ENCODE measurements around the gene LCNL1. TPM values are rescaled to one million over a fixed set of nuclear protein-coding genes. Genes with fewer than 3 reads are reported as not detected.

LCNL1 gene
- total and polyA plus RNA-seq, 2 of the 13 experiments (the other 11 are each of a cell fraction or from before 2014, with no cell fraction given), result not detected

- TF ChIP-seq MLLT10 (CRISPR knock-in tag; IDR thresholded peaks at IDR 0.05) (no peak), ZNF740 (CRISPR knock-in tag; IDR thresholded peaks at IDR 0.05) (no peak), ZBTB38 (CRISPR knock-in tag; IDR thresholded peaks at IDR 0.05) (no peak), MXD3 (CRISPR knock-in tag; IDR thresholded peaks at IDR 0.05) (no peak; the same call in 1 of the 2 replicates), ELF3 (CRISPR knock-in tag; IDR thresholded peaks at IDR 0.05) (peak; percentile 19; the same call in 1 of the 2 replicates), ZBTB21 (CRISPR knock-in tag; IDR thresholded peaks at IDR 0.05) (no peak), NR2F2 (IDR thresholded peaks at IDR 0.05; ENCODE audit: borderline replicate concordance, low read depth) (no peak), PRDM10 (CRISPR knock-in tag; IDR thresholded peaks at IDR 0.05; ENCODE audit: low read depth) (no peak), ZNF460 (CRISPR knock-in tag; IDR thresholded peaks at IDR 0.05; ENCODE audit: borderline replicate concordance) (no peak), ZNF781 (CRISPR knock-in tag; IDR thresholded peaks at IDR 0.05; ENCODE audit: borderline replicate concordance, not compliant biosample characterization) (no peak), PRDM4 (CRISPR knock-in tag; IDR thresholded peaks at IDR 0.05; ENCODE audit: borderline replicate concordance) (no peak), IRX3 (CRISPR knock-in tag; IDR thresholded peaks at IDR 0.05; ENCODE audit: borderline replicate concordance, low read depth) (no peak), GZF1 (CRISPR knock-in tag; IDR thresholded peaks at IDR 0.05) (no peak), TRIM24 (CRISPR knock-in tag; IDR thresholded peaks at IDR 0.05) (no peak), RXRB (CRISPR knock-in tag; IDR thresholded peaks at IDR 0.05; ENCODE audit: borderline replicate concordance) (no peak), SMAD9 (CRISPR knock-in tag; IDR thresholded peaks at IDR 0.05) (no peak), ZNF777 (CRISPR knock-in tag; IDR thresholded peaks at IDR 0.05) (peak; percentile 44), CTCF (CRISPR knock-in tag; IDR thresholded peaks at IDR 0.05) (no peak), EP300 (IDR thresholded peaks at IDR 0.05; ENCODE audit: low read depth in 2 of 2, low read length in 2 of 2) (no peak), EP300 (CRISPR knock-in tag; IDR thresholded peaks at IDR 0.05; ENCODE audit: borderline replicate concordance) (no peak), ZNF333 (CRISPR knock-in tag; IDR thresholded peaks at IDR 0.05; ENCODE audit: borderline replicate concordance) (no peak)
Measured at GRCh38 chr9:136991993-136992818, 9.4 kb downstream of the LCNL1 start, which contains the start of gene PAXX (continued).
